Body of pancreas (tissue), 4 donors: ENCODE results near the gene PDE6D. TPM values are rescaled to one million over a fixed set of nuclear protein-coding genes. Genes with fewer than 3 reads are reported as not detected.

ENCODE experiments used
- ATAC-seq: fragments of 150-250 bp; one replicate; pipeline ENCODE4 v1.9.1; 2016
- DNase-seq, 4 donors: peaks; one replicate each; pipeline ENCODE4 v3.0.0-alpha.2; 2019
- H3K27ac ChIP-seq, 4 donors: fragments of 200-600 bp; sonication (generic); 1 replicate in 3 of 4; 2 replicates in 1 of 4; pipeline versions ENCODE4 v1.5.1 to v1.6.1; 2016 to 2019; ENCODE audit warnings: mild to moderate bottlenecking in 1 of 4, mixed read lengths in 1 of 4, moderate library complexity in 1 of 4
- H3K27me3 ChIP-seq, 2 donors: fragments of 200-600 bp; sonication (generic); one replicate each; pipeline ENCODE4 v1.6.0; 2016; ENCODE audit warnings: mild to moderate bottlenecking in 1 of 2
- H3K36me3 ChIP-seq, 2 donors: fragments of 200-600 bp; sonication (generic); replicated peaks in 1 of 2; 2 replicates each; pipeline ENCODE4 v1.5.1; 2016; ENCODE audit warnings: low read depth in 2 of 2; ENCODE audit not compliant: insufficient read depth in 1 of 2
- H3K4me1 ChIP-seq: fragments of 200-600 bp; sonication (generic); one replicate; pipeline ENCODE4 v1.6.0; 2016
- H3K4me3 ChIP-seq, 2 donors: fragments of 200-600 bp; sonication (generic); 1 replicate in 1 of 2; 2 replicates in 1 of 2; pipeline ENCODE4 v1.5.1; 2016 to 2019
- H3K9me3 ChIP-seq, 3 donors: fragments of 200-600 bp; sonication (generic); 1 replicate in 2 of 3; 2 replicates in 1 of 3; pipeline ENCODE4 v1.5.1; 2016
- CTCF ChIP-seq, 7 experiments: fragments of 450-650 bp in 4 of 7; fragments of 200-600 bp in 3 of 7; sonication (generic) in 3 of 7; IDR thresholded peaks; one replicate each; pipeline ENCODE4 v1.5.1; 2016 to 2019; ENCODE audit warnings: antibody characterized with exemption in 7 of 7
- POLR2A ChIP-seq, 3 donors: fragments of 450-650 bp; IDR thresholded peaks; one replicate each; pipeline ENCODE4 v1.6.1; 2016; ENCODE audit warnings: antibody characterized with exemption in 3 of 3, mild to moderate bottlenecking in 2 of 3
- WGBS, 2 donors: methylation state at CpG; one replicate each; pipeline ENCODE4 v1.1.5; 2017; 5-methylcytosine and 5-hydroxymethylcytosine counted together
- intact Hi-C: fragments of 100-400 bp; cut with DNase I; formaldehyde crosslinking; loops from one replicate; pipeline ENCODE4 v1.15.1; 2023
- total RNA-seq, 2 donors: library from RNA; depleted of rRNA; stranded (reverse); fragments of >200 nt; gene quantifications; one replicate each; pipeline ENCODE4 v1.1.0, GENCODE V29; 2016

PDE6D gene
- total RNA-seq, 2 donors from 2014 or later: 2.6 to 15.0 TPM

GRCh38 chr2:231717281-231718171 is 63.6 kb downstream of the PDE6D start:
- peaks cover under 1 to 1% of the 10 kb centered on the region in 2 donors for H3K36me3 ChIP-seq
- intact Hi-C loops: no loop called here
- no peak for TF ChIP-seq CTCF (IDR thresholded peaks at IDR 0.05)
- TF ChIP-seq POLR2A (IDR thresholded peaks at IDR 0.05): no peak
- no peaks in the 10 kb centered on the region for H3K27me3 ChIP-seq
- H3K4me1 ChIP-seq: peaks cover 19% of the 10 kb centered on the region
- DNase-seq (peak in 1 of 4 donors; percentile 36), ATAC-seq (no peak)
- no peak overlapping the region for H3K27ac ChIP-seq
- WGBS, 2 donors: 79 to 85% methylated on average over 11 to 13 of the region's 13 CpGs
- no peaks in the 10 kb centered on the region for H3K9me3 ChIP-seq
- H3K4me3 ChIP-seq: no peak overlapping the region

- ATAC-seq (no peak), DNase-seq (no peak)
- H3K4me3 ChIP-seq: no peak overlapping the region
- H3K36me3 ChIP-seq: peaks cover 6 to 7% of the 10 kb centered on the region in 2 donors
- TF ChIP-seq POLR2A (IDR thresholded peaks at IDR 0.05) (no peak), CTCF (IDR thresholded peaks at IDR 0.05) (no peak)
- WGBS, 2 donors: 83 to 89% methylated on average over 11 of the region's 11 CpGs
- intact Hi-C loops: no loop called here
- H3K27me3 ChIP-seq: no peaks in the 10 kb centered on the region
- no peaks in the 10 kb centered on the region for H3K9me3 ChIP-seq
- H3K27ac ChIP-seq: no peak overlapping the region
- H3K4me1 ChIP-seq: peaks cover 26% of the 10 kb centered on the region
These were observed 64.3 kb downstream of the PDE6D start for GRCh38 chr2:231716666-231717280.

GRCh38 chr2:231715988-231716616 is 65.0 kb downstream of the PDE6D start:
- intact Hi-C loops: no loop called here
- TF ChIP-seq POLR2A (IDR thresholded peaks at IDR 0.05) (no peak), CTCF (IDR thresholded peaks at IDR 0.05) (no peak)
- no peak for DNase-seq
- Histone ChIP-seq H3K4me3 (no peak overlapping the region), H3K27me3 (no peaks in the 10 kb centered on the region), H3K27ac (no peak overlapping the region), H3K9me3 (no peaks in the 10 kb centered on the region), H3K36me3 (peaks cover 6 to 7% of the 10 kb centered on the region in 2 donors), H3K4me1 (peaks cover 33% of the 10 kb centered on the region)
- no peak for ATAC-seq
- WGBS, 2 donors: 91 to 94% methylated on average over 2 to 8 of the region's 8 CpGs

- Histone ChIP-seq H3K4me3 (no peak overlapping the region), H3K4me1 (peaks cover 36% of the 10 kb centered on the region), H3K27me3 (no peaks in the 10 kb centered on the region), H3K27ac (no peak overlapping the region), H3K36me3 (peaks cover 6 to 7% of the 10 kb centered on the region in 2 donors), H3K9me3 (no peaks in the 10 kb centered on the region)
- DNase-seq (no peak), ATAC-seq (no peak)
- intact Hi-C loops: no loop called here
- 32 to 36% methylated on average over 5 of the region's 5 CpGs for WGBS, 2 donors
- no peak for TF ChIP-seq POLR2A (IDR thresholded peaks at IDR 0.05)
- no peak for TF ChIP-seq CTCF (IDR thresholded peaks at IDR 0.05)
These were observed 65.6 kb downstream of the PDE6D start for GRCh38 chr2:231715499-231715837.
